Liver (tissue), 3 donors: Measurements from ENCODE around the gene FOXJ2.

Experiments
- JUND ChIP-seq, 2 donors: IDR thresholded peaks; 2 replicates each; pipeline ENCODE4 v1.6.1; 2016; ENCODE audit warnings: antibody characterized with exemption in 2 of 2
- TF ChIP-seq, protein P1 (sequence below): fragments of 150-350 bp; IDR thresholded peaks from 2 replicates; pipeline ENCODE4 v1.5.1; 2017; ENCODE audit warnings: improper control_type of control experiment, low read depth, low read length; ENCODE audit not compliant: missing input control
- TF ChIP-seq, protein P2 (sequence below): IDR thresholded peaks from 2 replicates; pipeline ENCODE4 v1.6.1; 2016; ENCODE audit warnings: antibody characterized with exemption, mild to moderate bottlenecking
- donor health status: healthy.
- donor health status: healthy.

DNA sequence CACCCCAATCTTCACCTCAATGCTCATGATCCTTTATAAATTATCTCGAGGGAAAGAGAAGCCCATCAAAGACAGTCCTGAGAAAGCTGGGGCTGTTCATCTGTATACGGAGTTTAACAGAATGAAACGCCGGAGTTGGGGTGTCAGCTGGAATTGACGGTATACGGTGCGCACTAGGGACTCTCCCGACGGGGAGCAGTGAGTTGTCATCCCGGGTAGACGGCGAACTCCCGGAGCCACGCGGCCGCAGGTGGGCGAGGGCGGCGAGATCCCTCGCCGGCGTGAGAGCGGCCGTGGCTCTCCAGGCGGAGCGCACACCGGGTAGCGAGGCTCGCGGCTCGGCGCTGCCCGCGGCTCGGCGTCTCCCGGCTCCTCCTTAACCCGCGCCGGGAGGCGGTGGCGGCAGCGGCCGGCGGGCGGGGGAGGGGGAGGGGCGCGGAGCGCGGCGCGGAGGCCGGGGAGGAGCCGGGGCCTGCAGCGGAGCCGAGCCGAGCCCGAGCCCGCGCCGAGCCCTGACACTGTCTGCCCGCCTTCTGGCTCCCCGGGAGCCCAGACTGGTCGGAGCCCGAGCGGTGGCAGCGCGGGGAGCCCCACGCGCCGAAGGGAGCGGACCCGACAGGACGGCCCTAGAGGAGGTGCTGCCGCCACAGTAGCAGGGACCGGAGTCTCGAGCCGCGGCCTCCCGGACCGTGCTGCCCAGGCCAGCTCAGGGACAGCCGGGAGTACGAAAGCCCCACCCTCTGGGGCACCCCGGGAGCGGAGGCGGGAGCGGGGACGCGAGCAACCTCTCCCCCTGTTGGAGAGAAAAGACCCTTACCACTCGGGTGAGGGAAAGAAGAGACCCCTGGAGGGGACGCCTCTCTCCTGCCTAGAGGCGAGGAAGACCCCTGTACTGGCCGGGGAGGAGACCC, at the start of gene FOXJ2:
- TF ChIP-seq, protein P1, sequence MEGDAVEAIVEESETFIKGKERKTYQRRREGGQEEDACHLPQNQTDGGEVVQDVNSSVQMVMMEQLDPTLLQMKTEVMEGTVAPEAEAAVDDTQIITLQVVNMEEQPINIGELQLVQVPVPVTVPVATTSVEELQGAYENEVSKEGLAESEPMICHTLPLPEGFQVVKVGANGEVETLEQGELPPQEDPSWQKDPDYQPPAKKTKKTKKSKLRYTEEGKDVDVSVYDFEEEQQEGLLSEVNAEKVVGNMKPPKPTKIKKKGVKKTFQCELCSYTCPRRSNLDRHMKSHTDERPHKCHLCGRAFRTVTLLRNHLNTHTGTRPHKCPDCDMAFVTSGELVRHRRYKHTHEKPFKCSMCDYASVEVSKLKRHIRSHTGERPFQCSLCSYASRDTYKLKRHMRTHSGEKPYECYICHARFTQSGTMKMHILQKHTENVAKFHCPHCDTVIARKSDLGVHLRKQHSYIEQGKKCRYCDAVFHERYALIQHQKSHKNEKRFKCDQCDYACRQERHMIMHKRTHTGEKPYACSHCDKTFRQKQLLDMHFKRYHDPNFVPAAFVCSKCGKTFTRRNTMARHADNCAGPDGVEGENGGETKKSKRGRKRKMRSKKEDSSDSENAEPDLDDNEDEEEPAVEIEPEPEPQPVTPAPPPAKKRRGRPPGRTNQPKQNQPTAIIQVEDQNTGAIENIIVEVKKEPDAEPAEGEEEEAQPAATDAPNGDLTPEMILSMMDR = no peak
- no peak for TF ChIP-seq JUND (IDR thresholded peaks at IDR 0.05)
- TF ChIP-seq, protein P2, sequence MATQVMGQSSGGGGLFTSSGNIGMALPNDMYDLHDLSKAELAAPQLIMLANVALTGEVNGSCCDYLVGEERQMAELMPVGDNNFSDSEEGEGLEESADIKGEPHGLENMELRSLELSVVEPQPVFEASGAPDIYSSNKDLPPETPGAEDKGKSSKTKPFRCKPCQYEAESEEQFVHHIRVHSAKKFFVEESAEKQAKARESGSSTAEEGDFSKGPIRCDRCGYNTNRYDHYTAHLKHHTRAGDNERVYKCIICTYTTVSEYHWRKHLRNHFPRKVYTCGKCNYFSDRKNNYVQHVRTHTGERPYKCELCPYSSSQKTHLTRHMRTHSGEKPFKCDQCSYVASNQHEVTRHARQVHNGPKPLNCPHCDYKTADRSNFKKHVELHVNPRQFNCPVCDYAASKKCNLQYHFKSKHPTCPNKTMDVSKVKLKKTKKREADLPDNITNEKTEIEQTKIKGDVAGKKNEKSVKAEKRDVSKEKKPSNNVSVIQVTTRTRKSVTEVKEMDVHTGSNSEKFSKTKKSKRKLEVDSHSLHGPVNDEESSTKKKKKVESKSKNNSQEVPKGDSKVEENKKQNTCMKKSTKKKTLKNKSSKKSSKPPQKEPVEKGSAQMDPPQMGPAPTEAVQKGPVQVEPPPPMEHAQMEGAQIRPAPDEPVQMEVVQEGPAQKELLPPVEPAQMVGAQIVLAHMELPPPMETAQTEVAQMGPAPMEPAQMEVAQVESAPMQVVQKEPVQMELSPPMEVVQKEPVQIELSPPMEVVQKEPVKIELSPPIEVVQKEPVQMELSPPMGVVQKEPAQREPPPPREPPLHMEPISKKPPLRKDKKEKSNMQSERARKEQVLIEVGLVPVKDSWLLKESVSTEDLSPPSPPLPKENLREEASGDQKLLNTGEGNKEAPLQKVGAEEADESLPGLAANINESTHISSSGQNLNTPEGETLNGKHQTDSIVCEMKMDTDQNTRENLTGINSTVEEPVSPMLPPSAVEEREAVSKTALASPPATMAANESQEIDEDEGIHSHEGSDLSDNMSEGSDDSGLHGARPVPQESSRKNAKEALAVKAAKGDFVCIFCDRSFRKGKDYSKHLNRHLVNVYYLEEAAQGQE = no peak
